GM12864 (cell line): ENCODE measurements around the gene HDAC9.
"Not testable (repeated sequence)": the region's sequence is repeated elsewhere in the genome, so short reads cannot be mapped to it uniquely, and the experiment has no call there.

ENCODE experiments used
- DNase-seq: peaks from one replicate; pipeline ENCODE4 v3.0.0-alpha.2; 2011; ENCODE audit warnings: low read depth
- H3K4me3 ChIP-seq: 2 replicates; pipeline ENCODE4 v1.5.1; 2011; ENCODE audit warnings: mild to moderate bottlenecking, low read depth, low read length, control low read depth
- TF ChIP-seq, protein P1 (sequence below): IDR thresholded peaks from 2 replicates; pipeline ENCODE4 v1.5.1; 2011; ENCODE audit warnings: low read depth, mild to moderate bottlenecking, moderate library complexity, low read length, control low read depth, inconsistent platforms; ENCODE audit errors: missing control alignments

HDAC9 gene

DNA sequence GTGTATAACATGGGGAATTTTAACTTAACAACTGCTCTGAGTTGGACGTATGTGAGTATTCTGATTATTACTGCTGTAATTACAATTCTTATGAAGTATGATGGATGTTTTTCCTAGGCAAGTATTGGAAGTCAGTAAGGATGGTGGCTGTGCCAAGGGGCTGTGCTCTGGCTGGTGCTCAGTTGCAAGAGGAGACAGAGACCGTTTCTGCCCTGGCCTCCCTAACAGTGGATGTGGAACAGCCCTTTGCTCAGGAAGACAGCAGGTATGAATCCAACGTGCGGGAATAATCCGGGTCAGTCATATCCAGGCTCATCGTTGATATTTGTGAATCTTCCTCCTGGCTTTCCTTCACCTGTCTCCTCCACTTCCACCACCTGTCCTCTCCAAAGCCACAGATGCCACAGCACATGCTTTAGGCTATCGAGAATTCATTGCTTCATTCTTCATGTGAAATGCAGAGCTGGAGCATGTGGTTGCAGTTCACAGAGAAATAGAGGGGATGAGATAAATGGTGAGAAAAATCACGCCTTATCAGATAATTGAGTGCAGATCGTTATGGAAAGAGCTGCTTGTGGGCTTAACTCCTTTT lies 480.2 kb downstream of the HDAC9 start:
- DNase-seq = no peak
- no peak overlapping the region for H3K4me3 ChIP-seq
- TF ChIP-seq, protein P1, sequence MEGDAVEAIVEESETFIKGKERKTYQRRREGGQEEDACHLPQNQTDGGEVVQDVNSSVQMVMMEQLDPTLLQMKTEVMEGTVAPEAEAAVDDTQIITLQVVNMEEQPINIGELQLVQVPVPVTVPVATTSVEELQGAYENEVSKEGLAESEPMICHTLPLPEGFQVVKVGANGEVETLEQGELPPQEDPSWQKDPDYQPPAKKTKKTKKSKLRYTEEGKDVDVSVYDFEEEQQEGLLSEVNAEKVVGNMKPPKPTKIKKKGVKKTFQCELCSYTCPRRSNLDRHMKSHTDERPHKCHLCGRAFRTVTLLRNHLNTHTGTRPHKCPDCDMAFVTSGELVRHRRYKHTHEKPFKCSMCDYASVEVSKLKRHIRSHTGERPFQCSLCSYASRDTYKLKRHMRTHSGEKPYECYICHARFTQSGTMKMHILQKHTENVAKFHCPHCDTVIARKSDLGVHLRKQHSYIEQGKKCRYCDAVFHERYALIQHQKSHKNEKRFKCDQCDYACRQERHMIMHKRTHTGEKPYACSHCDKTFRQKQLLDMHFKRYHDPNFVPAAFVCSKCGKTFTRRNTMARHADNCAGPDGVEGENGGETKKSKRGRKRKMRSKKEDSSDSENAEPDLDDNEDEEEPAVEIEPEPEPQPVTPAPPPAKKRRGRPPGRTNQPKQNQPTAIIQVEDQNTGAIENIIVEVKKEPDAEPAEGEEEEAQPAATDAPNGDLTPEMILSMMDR = no peak

DNA sequence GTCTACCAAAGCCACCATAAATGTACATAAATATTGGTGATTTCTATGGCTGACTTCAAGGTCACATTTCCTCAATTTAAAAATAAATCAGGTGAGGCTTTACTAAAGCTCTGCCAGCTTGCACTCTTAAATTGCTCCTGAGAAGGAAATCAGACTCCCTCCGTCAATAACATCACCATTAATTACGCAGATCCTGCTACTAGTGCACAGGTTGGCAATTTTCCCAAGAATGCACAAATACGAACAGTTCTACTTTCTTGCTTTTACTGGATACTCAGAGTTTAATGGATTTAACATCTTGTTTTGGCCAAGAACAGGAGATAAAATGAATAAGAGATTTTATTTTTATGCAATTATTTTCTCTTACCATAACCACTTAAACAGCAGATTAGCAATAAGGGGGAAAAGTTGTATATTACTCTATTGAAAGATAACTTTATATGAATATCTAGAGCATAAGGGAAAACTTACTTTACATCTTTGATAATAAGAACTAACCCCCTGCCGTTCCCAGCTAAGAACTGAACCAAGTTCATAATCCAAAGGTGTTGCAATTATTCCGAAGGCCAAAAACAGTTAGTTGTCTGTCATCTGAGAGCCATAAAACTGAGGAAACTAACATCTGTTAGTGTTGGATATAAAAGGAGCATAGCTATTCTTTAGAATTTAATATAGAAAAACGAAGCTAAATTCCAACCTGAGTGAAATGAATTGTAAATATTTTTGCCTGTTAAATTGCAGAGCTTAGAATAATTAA lies 481.3 kb downstream of the HDAC9 start:
- H3K4me3 ChIP-seq = no peak overlapping the region
- TF ChIP-seq, protein P1 = no peak
- no peak for DNase-seq

DNA sequence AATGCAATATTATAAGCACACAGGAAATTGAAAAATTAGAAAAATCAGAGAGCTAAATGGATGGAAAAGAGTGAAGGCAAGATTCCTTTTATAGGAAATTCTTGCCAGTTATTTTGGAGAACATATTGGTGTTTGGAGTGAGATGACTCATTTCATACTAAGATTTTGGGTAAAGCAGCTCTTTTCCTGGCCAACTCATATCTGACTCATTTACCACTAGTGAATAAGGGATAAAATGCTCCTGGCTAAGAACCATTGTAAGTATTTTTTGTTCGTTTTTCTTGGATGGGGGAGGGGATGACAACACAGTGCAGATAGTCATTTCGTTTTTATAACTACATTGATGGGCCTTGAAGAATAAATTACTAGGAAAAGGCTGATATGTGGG lies 482.6 kb downstream of the HDAC9 start:
- TF ChIP-seq, protein P1 = no peak
- no peak overlapping the region for H3K4me3 ChIP-seq
- DNase-seq = no peak

DNA sequence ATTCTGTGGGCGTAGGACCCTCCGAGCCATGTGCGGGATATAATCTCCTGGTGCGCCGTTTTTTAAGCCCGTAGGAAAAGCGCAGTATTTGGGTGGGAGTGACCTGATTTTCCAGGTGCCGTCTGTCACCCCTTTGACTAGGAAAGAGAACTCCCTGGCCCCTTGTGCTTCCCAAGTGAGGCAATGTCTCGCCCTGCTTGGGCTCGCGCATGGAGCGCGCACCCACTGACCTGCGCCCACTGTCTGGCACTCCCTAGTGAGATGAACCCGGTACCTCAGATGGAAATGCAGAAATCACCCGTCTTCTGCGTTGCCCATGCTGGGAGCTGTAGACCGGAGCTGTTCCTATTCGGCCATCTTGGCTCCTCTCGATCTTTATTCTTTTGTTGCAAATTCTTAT lies 495.2 kb downstream of the HDAC9 start:
- not testable (repeated sequence) for DNase-seq

DNA sequence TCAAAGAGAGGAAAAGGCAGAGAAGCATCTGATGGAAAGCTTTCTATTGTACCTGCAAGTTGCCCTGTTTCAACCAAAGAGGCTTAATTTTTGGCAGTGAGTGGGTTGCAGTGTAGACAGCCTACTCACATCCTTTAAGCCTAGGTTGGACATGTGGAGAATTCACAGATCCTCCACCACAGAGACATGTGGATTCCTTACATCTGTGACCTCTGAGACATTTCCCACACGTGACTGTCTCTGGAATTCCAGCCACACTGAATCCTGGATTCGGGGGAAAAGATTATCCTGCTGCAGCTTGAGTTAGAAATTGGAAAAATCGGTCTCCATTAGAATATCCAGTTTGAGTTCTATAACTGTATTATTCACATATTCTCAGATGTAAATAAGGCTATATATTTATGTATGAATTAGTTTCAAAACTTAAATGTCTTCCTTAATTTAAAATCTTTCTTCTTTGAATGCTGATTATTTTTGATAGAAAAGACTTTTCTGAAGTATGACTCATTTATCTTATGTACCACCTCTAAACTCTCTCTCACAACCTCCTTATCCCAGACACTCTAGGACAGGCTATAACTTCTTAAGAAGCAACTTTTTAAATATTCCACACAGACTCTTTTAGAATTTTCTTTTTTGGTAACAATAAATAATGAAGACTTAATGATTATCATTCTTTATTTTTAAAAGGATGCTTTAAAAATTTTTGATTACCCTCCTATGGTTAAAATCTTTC lies 498.6 kb downstream of the HDAC9 start:
- no peak overlapping the region for H3K4me3 ChIP-seq
- no peak for DNase-seq
- TF ChIP-seq, protein P1 = no peak

More for the DNA sequence above, 495.2 kb downstream of the HDAC9 start:
- not testable (repeated sequence) for H3K4me3 ChIP-seq

DNA sequence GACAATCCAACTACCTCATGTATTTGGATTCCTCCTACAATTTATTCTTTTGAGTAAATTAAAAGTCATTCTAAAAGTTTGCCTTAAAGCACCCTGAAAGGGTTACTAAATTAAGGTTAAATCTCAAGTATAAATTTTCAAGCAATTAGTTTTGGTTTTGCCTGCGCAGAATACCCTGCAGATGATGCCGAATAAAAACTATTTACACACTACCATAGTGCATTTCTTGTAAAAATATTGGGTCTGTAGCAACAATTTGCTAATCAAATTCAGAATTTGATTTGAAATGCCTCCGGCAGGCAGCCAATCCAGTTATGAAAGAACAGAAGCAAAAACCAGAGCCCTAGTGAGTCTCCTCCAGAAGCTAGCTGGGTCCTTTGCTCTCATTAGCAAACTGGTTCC lies 499.7 kb downstream of the HDAC9 start:
- TF ChIP-seq, protein P1 = no peak
- no peak overlapping the region for H3K4me3 ChIP-seq
- DNase-seq = no peak

DNA sequence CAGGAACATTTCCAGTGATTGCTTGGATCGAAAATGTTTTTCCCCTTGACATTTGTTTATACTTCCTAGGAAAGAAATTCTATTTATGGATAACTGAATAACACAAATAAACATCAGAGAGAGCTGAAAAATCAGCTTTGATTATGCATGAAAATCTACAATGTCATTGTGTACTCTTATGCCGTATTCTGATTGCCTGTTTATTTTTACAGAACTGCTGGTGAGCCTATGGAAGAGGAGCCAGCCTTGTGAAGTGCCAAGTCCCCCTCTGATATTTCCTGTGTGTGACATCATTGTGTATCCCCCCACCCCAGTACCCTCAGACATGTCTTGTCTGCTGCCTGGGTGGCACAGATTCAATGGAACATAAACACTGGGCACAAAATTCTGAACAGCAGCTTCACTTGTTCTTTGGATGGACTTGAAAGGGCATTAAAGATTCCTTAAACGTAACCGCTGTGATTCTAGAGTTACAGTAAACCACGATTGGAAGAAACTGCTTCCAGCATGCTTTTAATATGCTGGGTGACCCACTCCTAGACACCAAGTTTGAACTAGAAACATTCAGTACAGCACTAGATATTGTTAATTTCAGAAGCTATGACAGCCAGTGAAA lies 500.4 kb downstream of the HDAC9 start:
- no peak overlapping the region for H3K4me3 ChIP-seq
- TF ChIP-seq, protein P1 = no peak
- DNase-seq = no peak
